GM06990 (cell line): ENCODE data around the gene KCNN3.

Source experiments
- DNase-seq: peaks from one replicate; pipeline ENCODE4 v3.0.0-alpha.2; 2011; ENCODE audit not compliant: insufficient read length; ENCODE audit errors: extremely low read depth
- H3K27me3 ChIP-seq: replicated peaks from 2 replicates; pipeline ENCODE4 v1.6.0; 2011; ENCODE audit warnings: low read length; ENCODE audit not compliant: control insufficient read depth, insufficient read depth
- H3K36me3 ChIP-seq: 2 replicates; pipeline ENCODE4 v1.5.1; 2011; ENCODE audit warnings: low read length; ENCODE audit not compliant: control insufficient read depth, insufficient read depth
- H3K4me3 ChIP-seq: replicated peaks from 2 replicates; pipeline ENCODE4 v1.5.1; 2011; ENCODE audit warnings: low read depth, mild to moderate bottlenecking, control low read depth, low read length
- CTCF ChIP-seq: IDR thresholded peaks from 2 replicates; pipeline ENCODE4 v1.5.1; 2011; ENCODE audit warnings: low read length, control low read depth, mild to moderate bottlenecking, inconsistent platforms; ENCODE audit not compliant: insufficient read depth, poor library complexity, severe bottlenecking

The KCNN3 gene

GRCh38 chr1:154837034-154837671 lies 32.9 kb downstream of the KCNN3 start:
- peaks cover 4% of the 10 kb centered on the region for H3K36me3 ChIP-seq
- no peak overlapping the region for H3K4me3 ChIP-seq
- no peak for DNase-seq
- H3K27me3 ChIP-seq: no peaks in the 10 kb centered on the region
- no peak for TF ChIP-seq CTCF

- H3K27me3 ChIP-seq: no peaks in the 10 kb centered on the region
- DNase-seq: no peak
- H3K36me3 ChIP-seq: peaks cover 4% of the 10 kb centered on the region
- H3K4me3 ChIP-seq: no peak overlapping the region
- no peak for TF ChIP-seq CTCF
Measured at GRCh38 chr1:154835531-154836324, 34.4 kb downstream of the KCNN3 start.

- Histone ChIP-seq H3K4me3 (no peak overlapping the region), H3K36me3 (no peaks in the 10 kb centered on the region; the same call in none of the 2 replicates), H3K27me3 (no peaks in the 10 kb centered on the region)
- no peak for DNase-seq
- TF ChIP-seq CTCF: no peak
Measured at GRCh38 chr1:154833841-154834240, 36.2 kb downstream of the KCNN3 start.

GRCh38 chr1:154833209-154833608 lies 36.9 kb downstream of the KCNN3 start:
- no peak for DNase-seq
- no peak for TF ChIP-seq CTCF
- Histone ChIP-seq H3K4me3 (no peak overlapping the region), H3K27me3 (no peaks in the 10 kb centered on the region), H3K36me3 (no peaks in the 10 kb centered on the region; the same call in none of the 2 replicates)

GRCh38 chr1:154832384-154832783 lies 37.7 kb downstream of the KCNN3 start:
- no peaks in the 10 kb centered on the region for H3K27me3 ChIP-seq
- no peak for DNase-seq
- H3K36me3 ChIP-seq: no peaks in the 10 kb centered on the region; the same call in none of the 2 replicates
- no peak for TF ChIP-seq CTCF
- no peak overlapping the region for H3K4me3 ChIP-seq
